Measurements from ENCODE around the gene GSTA5.
"Not testable (repeated sequence)": the region's sequence is repeated elsewhere in the genome, so short reads cannot be mapped to it uniquely, and the experiment has no call there.

DNA sequence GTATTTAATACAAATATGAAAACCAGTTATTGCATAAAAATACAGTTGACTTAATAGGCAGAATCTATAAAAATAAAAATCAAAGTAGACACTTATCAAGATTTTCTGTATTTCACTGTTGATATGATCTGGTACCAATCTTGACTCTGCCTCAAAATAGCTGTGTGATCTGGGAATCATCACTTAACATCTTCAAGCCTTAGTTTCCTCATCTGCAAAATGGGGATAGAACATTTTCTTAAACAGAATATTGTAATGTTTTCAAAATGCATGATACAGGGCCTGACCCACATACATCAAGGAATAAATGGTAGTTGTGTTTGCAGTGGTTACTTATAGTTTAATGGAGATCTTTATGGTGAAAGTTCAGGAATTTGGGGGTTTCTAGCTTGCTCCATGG, 58.4 kb downstream of the GSTA5 start:
- TF ChIP-seq, protein P1, sequence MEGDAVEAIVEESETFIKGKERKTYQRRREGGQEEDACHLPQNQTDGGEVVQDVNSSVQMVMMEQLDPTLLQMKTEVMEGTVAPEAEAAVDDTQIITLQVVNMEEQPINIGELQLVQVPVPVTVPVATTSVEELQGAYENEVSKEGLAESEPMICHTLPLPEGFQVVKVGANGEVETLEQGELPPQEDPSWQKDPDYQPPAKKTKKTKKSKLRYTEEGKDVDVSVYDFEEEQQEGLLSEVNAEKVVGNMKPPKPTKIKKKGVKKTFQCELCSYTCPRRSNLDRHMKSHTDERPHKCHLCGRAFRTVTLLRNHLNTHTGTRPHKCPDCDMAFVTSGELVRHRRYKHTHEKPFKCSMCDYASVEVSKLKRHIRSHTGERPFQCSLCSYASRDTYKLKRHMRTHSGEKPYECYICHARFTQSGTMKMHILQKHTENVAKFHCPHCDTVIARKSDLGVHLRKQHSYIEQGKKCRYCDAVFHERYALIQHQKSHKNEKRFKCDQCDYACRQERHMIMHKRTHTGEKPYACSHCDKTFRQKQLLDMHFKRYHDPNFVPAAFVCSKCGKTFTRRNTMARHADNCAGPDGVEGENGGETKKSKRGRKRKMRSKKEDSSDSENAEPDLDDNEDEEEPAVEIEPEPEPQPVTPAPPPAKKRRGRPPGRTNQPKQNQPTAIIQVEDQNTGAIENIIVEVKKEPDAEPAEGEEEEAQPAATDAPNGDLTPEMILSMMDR (IDR thresholded peaks at IDR 0.05; ENCODE audit: low read length) = not testable (repeated sequence)
- not testable (repeated sequence) for TF ChIP-seq EZH2 (IDR thresholded peaks at IDR 0.05; ENCODE audit: borderline replicate concordance, low read length)

All from OCI-LY1 (cell line).